ENCODE results near the gene EFNA5. TPM values are rescaled to one million over a fixed set of nuclear protein-coding genes. Genes with fewer than 3 reads are reported as not detected.
"Not testable (repeated sequence)": the region's sequence is repeated elsewhere in the genome, so short reads cannot be mapped to it uniquely, and the experiment has no call there.

Gene EFNA5
- polyA plus RNA-seq, 1 donor: 29.1 TPM

DNA sequence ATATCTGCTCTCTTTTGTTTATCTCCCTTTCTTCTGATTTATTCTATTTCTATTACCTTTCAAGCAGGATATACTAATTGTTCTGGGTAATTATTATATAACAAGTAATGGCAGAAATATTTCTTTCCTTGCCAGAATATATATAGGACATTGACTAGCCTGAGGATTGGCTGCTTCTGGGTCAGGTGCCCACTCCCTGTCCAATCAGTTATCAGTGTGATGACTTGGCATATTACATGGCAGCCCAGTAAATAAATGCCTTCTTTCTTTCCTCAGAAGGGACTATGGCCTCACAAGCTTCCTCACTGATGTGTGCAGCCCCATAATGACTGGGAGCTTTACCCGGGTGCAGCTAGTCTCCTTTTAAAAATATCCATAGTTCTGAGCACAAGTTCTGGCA is 301.1 kb downstream of the EFNA5 start:
- no peak for DNase-seq

GRCh38 chr5:107368615-107369014 is 302.1 kb downstream of the EFNA5 start:
- DNase-seq: no peak

DNA sequence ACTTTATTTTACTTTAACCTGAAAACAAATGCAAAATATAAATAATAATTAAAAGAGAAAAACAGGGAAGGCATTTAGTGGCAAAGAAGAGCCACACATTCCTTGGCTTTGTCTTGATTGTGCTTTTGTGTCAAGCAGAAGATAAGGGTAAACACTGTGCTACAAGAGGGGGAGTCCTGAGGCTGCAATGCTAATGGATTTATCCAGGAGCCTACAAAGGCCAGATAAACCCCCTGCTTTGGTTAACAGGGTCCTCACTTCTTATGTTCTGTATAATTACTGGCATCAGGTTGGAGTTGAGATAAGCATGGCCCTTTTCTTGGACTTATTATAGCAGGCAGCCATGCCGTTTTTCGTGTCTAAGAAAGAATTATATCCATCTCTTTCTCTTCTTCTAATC is 302.8 kb downstream of the EFNA5 start:
- no peak for DNase-seq

DNA sequence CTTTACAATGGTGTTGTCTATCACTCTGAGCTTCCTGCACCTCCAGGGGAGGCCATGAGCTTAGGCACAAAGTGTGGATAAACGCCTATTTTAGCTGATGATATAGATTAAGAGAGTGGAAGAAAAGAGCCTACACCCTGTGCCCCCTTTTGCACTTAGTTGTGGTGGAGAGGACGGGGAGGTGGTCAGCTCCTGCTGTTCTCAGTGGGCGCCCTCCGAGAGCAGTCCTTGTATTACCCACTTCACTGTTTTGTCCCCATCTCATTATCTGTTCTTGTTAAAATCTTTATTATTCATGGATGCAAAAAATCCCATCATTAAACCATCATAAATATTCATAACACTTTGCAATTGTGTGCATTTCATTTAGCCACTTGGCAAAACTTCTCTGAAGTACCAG is 303.3 kb downstream of the EFNA5 start:
- no peak for DNase-seq

- DNase-seq: no peak
These were observed 305.2 kb downstream of the EFNA5 start for GRCh38 chr5:107365320-107366109.

DNA sequence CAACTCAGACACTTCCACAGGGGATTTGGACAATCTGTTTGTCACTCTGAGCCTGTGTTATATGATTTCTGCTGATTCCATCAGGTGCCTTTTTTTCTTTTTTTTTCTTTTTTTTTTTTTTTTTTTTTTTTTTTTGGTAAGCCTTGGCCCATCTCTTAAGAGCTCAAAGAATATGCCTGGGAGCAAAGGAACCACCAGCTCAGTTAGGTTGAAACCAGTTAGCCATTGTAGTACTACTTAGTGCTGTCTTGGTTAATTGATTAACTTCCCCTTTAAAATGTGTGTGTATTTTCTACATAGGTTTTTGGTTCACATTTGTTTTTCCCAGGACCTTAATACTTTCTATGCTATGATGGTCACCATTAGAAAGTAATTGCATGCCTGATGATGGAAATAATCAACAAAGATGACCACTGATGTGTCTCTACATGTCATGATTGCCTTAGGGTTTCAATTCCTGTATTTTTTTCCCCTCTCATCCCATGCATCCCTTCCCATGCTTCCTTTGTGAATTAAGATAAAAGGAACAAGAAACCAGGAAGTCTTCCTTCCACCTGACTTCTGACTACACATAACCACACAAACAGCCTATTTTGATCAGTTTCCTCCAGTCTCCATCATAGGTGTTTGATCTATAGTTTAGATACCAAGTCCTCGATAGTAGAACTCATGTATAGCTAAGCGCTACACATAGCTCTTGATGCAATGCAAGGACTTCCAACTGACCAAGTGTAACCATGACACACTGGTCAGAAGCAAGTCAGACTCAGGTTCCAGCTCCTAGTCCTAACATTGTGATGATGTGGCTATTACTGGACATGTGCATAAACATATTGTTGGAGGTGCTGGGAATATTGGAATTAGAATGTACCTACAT is 306.1 kb downstream of the EFNA5 start:
- DNase-seq: no peak

GRCh38 chr5:107363768-107364167 is 307.0 kb downstream of the EFNA5 start:
- DNase-seq: no peak

- DNase-seq: no peak
These were observed 308.8 kb downstream of the EFNA5 start for GRCh38 chr5:107361945-107362344.

DNA sequence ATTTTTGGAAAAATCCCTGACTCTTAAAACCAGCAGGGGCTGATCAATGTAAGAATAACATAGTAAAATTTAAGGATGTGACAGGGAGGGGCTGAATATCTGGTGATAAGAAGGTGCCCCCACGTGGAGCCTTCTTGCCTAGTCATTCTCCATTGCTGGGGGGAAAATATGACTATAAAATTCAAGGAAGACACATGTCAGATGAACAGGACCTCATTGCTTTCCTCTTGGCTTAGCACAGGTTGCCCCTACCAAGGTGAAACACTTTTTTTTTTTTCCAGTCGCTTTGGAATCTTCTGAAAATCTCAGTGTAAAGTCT is 310.9 kb downstream of the EFNA5 start:
- DNase-seq: no peak

GRCh38 chr5:107359033-107359915 is 311.5 kb downstream of the EFNA5 start:
- DNase-seq: no peak

DNA sequence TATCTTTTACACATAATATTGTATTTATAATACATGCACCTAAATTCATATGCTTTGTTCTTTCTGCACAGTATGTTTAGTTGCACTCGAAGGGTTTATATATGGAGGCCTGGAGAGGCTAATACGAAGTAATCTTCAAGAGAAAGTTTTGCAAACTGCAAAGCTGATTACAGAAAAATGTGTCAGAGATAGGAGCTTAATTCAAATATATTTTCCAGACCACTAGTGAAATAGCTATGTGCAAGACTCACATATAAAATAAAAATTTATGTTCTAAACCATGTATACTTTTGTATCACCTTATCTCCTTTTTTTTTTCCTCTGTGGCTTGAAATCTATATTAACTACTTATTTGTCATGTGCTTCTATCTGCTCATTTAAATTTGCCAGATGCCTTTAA is 313.8 kb downstream of the EFNA5 start:
- no peak for DNase-seq

DNA sequence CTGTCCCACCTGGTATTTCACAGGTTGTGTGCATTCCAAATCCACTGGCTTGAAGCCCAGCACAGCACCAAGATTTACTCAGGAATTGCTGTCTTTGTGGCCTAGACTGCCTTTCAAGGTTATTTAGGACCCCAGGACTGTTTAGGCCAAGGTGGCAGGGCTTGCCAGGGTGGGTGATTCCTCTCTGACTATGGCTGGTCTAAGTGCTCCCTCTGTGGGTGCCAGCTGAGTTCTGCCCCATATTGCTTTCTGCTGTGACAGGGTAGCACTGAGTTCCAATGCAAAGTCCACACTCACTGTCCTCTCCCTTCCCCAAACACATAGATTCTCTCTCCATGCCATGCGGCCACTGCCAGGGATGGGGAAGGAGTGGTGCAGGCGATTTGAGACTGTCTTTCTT is 318.2 kb downstream of the EFNA5 start:
- DNase-seq: no peak

- DNase-seq: not testable (repeated sequence)
These were observed 324.2 kb downstream of the EFNA5 start for GRCh38 chr5:107346580-107346979.

DNA sequence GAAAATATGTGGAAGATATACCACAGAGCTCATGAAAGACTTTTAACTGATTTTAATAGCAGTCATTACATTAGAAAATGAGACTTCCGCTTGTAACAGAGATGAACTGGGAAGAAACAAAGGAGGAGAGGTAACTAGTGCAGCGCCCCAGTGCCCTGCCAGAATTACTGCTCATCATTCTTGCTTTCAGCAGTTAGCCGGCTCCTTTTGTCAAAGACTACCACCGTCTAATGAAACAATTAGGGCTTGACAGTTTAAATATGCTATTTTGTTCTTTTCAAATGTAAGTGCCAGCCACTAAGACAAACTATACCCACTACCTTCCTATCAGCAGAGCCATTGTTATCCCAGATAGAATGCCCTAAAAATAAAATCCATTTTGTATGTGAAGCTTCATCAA is 328.4 kb downstream of the EFNA5 start:
- no peak for DNase-seq

GRCh38 chr5:107341376-107342084 is 329.2 kb downstream of the EFNA5 start:
- DNase-seq: peak; percentile 22

GRCh38 chr5:107340631-107341030 is 330.1 kb downstream of the EFNA5 start:
- no peak for DNase-seq

DNA sequence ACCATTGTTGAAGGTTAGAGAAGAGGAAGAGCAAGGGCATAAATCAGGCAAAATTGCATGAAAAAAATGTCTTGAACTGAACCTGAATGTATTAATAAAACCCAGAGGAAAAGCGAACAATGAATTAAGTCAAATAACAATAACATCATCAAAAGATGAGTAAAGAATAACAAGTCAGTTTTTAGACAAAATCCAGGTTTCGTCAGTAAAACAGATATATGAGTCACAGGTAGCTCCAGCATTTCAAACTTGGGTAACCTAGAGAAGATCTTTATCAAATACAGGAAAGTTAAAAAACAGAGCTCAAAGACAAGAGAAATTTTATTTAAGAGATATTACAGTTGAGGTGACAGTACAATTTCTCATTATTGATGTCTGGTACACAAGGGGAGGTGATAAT is 332.4 kb downstream of the EFNA5 start:
- no peak for DNase-seq

- no peak for DNase-seq
These were observed 333.5 kb downstream of the EFNA5 start for GRCh38 chr5:107337281-107337680.

DNA sequence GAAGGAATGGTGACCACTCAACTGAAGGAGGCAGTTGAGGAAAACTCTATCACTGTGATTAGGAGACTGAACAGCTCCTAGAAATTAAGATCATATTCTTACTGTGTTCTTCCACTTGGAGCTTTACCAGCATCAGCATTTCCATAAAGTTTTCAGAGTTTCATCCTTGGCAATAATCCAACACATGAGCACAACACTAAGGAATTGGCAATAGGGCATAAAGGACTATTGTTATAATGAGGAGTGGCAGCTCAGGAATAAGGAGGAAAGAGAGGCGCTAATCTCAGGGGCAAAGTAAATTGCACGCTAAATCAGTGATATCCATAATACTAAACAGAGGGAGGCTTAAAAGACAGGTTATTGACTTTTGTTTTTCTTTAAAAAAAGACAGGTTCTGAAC is 338.9 kb downstream of the EFNA5 start:
- no peak for DNase-seq

DNA sequence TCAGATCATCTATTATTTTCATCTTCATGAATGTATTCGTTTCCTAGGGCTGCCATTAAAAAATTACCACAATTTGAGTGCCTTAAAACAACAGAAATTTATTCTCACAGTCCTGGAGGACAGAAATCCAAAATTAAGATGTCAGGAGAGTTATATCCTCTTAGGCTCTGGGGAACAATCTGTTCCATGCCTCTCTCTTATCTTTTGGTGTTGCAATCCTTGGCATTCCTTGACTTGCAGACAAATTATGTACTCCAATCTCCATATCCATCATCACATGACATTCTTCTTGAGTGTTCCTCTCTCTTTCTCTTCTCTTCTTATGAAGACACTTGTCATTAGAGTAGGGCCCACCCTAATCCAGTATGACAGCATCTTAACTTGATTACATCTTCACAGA is 339.4 kb downstream of the EFNA5 start:
- no peak for DNase-seq

DNA sequence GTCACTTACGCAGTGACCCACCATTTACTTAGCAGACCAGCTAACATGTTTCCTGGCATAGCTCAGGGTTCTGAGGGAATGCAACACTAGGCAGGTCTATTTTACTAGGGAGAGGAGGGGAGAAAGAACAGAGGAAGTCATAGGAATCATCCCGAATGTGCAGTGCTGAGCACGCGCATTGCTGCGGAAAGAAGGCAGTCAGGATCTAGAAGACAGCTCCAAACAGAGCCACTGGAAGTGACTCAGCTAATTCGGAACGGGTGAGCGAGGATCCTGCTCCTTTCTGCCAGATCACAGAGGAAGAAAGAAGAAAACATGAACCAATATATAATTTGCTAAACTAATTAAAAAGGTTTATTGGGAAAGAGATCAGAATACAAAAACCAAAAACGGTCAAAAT is 339.8 kb downstream of the EFNA5 start:
- no peak for DNase-seq

DNA sequence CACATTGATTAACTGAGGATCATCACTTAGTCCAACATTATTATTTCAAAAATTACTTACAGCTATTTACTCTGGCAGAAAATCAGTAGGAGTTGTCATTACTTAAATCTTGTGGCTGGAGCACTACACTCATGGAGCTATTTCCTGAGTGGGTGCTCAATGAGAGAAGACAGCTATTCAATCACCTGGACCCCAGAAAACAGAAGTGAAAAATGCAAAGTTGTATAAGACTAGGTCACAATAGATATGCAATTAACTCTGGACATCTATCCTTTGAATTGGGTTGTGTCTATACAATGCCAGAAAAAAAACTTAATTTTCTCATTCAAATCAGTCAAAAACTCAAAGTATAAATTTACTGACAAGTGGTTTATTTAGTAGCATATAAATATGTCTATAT is 340.9 kb downstream of the EFNA5 start:
- no peak for DNase-seq
